HG03280 (cell line): ENCODE data around the gene WNT8A.

Experiments
- ATAC-seq: cut with Tn5 transposase; IDR thresholded peaks from one replicate; pipeline ENCODE4 v1.9.1; 2021; ENCODE audit warnings: mild to moderate bottlenecking, moderate library complexity; ENCODE audit not compliant: unreplicated experiment

The WNT8A gene

DNA sequence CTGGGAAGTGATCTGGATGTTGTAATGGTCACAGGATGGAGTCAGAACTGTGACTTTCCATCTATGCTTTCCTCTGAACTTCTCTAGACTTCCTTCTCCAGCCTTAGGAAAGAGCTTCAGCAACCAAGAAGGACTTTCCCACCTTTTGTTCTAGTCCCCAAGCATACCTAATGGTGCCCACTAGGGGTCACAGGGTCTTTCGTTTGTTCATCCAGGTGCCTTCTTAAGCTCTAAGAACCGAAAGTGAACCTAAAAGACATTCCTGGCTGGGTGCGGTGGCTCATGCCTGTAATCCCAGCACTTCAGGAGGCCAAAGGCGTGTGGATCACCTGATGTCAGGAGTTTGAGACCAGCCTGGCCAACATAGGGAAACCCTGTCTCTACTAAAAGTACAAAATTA is 1.8 kb upstream of the WNT8A start:
- no peak for ATAC-seq

DNA sequence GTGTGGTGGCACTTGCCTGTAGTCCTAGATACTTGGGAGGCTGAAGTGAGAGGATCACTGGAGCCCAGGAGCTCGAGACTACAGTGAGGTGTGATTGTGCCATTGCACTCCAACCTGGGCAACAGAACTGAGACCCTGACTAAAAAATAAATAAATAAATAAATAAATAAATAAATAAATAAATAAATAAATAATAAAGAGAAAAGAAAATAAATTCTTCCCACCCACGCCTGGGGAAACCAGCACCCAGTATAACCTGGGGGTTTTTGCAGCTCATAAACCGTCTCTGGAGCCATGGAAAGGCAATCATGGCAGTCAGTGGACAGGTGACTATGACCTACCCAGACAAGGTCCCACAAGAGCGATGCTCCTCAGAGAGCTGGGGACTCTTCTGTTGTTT is 7.9 kb downstream of the WNT8A start:
- ATAC-seq: no peak

DNA sequence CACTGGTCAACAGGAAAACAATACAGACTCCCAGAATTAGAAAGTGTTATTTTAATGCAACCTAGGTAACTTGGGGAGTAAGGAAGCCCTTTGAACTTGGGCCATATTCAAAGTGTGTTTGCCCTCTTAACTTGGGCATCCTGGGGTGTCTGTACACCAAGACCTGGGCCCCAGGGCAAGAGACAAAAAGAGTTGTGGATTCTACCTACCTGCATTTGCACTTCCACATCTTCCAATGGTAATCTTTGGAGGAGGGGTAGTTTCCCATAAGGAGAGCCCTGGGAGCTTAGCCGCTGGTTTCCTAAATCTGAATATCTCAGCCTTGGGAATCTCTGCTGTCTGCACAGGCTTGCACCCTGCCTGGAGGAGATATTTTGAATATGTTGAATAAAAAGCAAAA is 8.5 kb downstream of the WNT8A start:
- ATAC-seq: no peak

DNA sequence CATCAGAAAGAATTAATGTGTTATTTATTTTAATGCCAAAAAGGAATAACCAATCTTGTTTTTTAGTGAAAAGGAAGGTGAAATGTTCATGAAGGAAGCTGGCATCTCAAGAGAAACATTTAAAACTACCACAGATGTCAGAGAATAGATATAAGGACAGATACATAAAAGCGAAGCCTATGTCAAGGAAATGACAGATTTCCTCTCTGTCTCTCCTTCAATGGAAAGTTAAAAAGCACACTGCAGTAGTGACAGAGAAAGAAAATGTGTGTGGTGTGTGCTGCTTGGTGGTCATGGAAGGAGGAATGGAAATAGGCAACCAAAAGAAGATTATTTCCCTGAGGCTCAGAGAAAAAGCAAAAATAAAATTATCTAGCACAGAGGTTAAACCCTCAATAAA is 9.2 kb downstream of the WNT8A start:
- ATAC-seq: no peak

DNA sequence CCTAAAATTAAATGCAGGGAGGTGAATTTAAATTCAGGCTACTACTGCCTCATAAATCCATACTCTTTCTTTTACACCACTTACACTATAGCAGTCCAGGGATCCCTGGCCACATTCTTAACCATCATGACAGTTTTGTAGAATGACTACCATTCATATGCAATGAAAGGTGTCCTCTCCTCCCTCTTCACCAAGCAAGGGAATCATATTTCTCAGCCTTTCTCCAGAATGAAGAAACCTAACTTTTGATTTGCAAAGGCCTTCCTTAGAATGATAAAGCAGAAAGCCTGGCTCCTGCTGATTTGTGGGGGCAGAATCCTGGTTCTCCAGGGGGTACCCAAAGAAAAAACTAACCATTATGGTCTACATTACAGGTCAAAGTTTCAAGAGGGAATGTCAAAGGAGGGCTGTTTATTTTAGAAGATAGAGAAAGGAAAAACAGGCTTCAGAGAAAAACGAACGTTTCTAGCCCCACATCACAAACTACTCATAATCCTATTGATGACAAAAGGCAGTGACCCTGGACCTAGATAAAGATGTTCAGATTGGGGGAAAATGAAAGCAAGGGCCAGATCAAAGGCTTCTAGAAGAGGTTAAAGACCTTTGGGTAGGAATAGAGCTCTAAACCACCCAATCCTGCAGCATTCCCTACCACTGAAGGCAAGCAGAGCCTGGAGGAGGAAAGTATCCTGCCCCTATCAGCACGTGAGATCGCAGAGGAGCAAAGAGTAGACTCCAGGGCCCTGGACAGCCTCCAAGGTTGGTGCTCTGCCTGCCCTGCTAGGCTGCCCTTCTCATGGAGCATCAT is 11.5 kb downstream of the WNT8A start:
- no peak for ATAC-seq

DNA sequence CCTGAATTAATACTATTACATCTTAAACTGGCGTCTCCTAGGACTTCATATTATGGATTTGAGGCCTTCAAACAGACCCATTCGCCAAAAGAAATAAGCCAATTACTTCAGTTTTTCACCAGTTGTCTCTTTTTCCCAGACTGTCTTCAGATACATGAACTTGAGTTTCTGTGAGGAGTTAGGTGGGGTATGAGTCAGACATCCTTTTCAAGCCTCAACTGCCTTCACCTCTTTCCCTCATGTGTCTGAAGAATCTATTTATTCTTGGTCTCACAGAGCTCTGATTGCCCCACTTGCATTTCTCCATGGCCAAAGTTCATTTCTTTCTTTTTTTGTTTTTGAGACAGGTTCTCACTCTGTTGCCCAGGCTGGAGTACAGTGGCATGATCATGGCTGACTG is 12.5 kb downstream of the WNT8A start:
- no peak for ATAC-seq

DNA sequence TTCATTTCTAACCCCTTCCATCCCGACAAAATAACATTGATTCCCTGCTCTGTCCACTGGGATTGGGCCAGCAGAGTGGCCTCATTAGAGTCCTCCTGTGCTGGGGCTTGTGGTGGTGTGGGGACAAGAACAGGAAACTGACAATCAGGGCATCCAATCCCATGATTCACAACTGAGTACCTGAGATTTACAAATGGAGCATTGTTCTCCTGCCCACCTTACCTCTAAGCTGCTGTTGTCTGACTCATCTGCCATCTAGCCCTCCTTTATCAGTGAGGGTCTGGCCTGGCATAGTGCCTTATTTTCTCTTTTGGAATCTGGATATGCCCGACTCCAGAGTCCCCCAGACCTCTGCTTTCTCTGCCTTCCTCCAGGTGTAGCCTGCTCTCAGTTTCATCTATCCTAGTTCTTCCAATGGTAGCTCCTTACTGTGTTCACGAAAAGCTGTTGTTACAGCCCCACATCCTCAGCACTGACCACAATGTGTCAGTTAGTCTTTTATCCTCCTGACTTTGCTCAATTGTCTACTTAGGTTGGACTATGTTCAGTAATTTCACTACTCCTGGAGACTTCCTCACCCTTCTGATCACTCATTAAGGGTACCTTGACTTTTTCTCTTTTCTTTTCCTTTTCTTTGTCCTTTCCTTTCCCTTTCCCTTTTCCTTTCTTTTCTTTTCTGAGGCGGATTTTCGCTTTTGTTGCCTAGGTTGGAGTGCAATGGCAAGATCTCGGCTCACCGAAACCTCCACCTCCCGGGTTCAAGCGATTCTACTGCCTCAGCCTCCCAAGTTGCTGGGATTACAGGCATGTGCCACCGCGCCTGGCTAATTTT is 13.4 kb downstream of the WNT8A start:
- ATAC-seq: no peak

DNA sequence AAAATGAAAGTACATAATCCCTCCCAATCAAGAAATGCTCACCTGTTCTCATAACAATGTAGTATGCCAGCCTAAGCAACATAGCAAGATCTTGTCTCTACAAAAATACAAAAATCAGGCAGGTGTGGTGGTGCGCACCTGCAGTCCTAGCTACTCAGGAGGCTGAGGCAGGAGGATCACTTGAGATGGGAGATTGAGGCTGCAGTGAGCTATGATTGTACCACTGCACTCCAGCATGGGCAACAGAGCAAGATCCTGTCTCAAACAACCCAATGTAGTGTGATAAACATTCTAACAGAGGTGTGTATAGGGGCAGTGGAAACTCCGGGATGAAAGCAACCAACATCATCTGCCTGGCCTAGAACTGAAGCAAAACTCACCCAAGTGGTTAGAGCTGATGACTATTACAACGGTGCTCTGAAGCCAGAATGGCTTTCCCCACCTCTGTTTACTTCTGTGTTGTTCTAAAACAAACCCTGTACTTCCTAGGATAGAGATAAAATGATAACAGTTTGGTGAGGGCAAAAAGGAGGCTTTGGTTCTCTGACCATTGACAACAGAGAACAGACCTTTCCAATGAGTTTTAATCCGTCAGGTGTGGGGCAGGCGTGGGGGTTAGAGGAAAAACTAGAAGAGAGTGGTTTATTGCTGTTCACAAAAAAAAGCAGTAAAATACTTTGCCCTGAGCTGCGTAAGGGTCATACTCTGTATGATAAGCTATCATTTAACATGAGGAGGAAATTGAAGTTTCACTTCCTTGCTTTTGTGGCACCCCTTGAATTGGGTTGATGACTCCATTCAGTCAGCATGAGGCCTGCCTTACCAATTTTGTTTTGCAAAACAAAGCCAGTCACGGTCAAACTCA is 18.9 kb downstream of the WNT8A start:
- ATAC-seq: no peak

DNA sequence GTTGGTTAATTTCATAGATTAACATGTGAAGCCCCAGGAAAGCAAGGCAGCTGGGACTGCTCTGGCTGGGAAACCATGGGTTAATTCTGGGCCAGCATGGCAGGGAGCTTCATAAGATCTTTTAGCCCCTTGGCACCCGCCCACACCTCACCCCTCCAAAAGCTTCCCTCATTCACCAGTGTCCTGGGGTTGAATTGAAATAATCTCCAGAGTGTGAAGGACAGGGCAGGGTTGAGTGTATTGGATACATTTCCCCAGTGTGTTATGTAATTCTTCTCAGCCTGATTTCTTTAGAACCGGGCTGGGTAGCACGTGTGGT is 19.4 kb downstream of the WNT8A start:
- no peak for ATAC-seq

DNA sequence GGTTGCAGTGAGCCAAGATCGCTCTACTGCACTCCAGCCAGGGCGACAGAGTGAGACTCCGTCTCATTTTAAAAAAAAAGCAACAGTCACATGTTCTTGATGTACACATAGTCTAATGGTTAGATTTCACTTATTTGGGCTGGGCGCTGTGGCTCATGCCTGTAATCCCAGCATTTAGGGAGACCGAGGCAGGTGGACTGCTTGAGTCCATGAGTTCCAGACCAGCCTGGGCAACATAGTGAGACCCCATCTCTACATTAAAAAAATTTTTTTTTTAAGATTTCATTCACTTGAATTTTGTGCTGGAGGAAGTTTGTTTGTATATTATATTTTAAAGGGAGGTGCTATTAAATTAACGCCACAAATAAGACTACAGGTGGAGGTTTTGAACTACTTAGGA is 21.9 kb downstream of the WNT8A start:
- no peak for ATAC-seq

DNA sequence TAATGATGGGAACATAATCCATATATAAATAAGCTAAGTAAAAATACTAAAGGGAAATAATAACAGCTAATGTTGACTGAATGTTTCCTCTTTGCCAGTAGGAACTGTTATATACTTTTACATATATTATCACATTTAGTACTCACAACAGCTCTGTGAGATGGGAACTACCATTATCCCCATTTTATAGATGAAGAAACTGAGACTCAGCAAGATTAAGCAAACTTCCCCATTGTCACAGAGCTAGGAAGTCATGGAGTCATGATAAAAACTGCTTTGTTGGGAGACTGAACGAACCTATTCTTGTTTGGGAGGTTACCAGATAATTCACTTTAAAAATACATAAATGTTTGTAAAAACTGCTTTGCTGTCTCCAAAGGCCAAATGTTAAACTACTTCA is 23.4 kb downstream of the WNT8A start:
- ATAC-seq: no peak

DNA sequence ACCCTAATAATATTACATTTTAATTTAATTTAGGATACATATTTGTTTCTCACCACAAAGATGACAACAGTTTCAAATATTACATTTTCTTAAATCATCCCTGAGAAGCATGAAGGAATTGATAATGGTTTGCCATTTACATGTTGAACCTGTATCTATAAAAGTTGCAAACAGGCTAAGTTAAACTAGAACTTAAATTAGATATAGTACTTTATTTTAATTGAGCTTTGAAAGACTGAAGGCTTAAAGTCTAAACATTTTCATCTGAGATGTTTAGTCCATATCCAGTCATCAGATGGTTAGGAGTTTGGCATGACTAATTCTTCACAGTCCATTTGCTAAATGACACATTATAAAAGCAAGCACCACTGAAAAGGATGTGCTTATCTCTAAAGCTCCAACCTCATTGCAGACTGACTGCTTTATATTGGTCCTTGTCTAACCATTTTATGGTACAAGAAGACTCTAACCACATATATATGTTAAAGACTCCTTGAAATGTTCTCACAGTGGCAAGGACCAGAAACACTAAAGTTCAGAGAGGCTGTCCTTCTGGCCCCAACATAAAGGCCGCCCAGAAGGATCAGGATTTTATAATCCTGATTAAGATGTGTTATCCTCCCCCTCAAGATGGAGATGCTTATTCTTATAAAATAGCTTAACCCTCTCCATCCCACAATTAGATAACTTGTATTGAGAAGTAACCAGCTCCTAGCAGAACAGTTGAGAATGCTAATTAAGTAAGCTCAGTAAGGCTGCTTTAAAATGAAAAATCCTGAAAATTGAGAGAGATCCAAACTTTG is 25.8 kb downstream of the WNT8A start:
- ATAC-seq: no peak

DNA sequence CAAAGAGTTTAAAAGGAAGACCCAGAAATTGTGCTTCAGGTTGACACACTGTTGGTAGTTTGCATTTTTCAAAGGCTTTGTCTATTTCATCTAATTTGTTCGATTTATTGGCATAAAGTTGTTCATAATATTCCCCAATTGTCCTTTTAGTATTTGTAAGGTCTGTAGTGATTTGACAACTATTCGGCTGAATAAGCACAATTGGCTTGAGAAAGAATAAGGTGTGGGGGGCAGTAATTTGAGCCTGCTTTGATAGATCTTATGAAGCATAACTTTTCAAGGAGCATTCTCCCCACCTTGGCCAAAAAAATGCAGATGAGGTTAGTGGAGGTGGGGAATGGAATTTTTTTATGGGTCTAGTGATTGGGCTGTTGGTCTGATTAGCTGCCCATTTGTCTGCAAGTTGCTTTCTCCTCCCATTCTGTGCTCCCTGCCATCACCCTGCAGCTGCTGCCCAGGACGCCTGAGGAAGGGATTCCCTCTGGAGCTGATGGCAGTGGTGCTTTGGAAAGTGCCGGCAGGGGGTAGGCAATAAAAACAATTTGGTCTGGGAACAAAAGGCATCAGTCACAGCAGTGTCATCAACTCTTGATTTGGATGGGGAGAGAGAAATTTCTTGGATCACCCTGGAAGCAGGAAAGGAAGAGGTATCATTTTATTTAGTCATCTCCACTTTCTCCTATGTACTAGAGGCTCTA is 26.6 kb downstream of the WNT8A start:
- ATAC-seq: no peak

DNA sequence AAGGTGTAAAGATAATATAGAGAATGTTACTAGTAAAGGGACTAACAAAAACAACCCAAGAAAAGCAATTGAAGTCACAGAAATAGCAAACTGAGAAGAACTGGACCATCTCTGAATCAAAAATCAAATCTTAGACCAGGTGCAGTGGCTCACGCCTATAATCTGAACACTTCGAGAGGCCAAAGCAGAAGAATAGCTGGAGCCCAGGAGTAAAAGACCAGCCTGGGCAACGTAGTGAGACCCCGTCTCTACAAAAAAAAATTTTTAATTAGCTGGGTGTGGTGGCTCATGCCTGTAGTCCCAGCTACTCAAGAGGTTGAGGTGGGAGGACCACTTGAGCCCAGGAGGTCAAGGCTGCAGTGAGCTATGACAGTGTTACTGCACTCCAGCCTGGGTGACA is 27.3 kb downstream of the WNT8A start:
- no peak for ATAC-seq

DNA sequence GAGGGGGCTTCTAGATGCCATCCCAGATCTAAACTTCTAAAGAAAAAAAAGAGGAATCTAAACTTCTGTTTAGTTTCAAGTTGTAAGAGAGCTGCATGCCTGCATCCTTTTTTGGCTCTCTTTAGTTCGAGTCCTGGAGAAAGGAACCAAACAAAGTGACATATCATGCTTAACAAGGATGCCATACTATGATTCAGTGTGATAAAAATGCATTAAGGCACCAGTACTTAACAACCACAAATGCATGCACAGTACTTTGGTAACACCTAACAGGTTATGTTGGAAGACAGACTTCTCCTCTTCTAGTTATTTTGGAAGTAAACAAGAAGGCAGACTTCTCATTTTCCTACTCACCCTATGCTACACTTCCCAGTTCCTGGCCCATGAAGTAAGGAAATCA is 28.1 kb downstream of the WNT8A start:
- ATAC-seq: no peak

DNA sequence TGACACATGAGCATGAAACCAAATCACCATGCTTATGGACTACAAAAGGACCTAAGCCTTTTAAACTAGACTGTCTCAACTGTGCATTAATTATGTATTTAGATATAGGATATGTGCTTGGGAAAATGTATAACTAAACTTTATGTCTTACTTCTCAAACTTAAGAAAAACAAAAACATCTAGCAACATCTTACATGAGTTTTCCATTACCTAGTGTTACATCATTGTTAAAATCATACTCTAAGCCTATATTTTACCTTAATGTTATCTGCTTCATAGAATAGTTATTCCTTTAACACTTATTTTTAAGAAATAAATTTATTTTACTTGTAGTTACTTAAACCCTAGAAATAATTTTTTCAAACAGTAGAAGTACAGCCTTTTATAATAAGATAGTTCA is 31.4 kb downstream of the WNT8A start:
- no peak for ATAC-seq

DNA sequence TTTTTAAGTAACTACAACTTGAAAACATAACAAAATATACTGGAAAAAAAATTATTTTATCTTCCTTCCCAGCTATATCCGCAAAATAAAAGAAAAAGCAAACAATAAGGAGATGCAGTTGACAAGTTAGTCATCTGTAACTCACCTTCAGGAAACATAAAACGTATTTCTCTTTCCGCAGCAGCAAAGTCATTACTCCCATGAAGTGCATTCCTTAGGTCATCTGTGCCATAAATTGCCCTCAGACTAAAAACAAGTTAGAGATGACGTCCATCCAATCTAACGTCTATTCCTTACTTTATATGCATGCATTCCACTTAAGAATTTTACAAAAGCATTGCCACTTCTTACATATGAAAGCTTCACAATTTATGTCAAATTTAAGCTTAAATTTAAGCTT is 44.5 kb downstream of the WNT8A start:
- ATAC-seq: no peak

DNA sequence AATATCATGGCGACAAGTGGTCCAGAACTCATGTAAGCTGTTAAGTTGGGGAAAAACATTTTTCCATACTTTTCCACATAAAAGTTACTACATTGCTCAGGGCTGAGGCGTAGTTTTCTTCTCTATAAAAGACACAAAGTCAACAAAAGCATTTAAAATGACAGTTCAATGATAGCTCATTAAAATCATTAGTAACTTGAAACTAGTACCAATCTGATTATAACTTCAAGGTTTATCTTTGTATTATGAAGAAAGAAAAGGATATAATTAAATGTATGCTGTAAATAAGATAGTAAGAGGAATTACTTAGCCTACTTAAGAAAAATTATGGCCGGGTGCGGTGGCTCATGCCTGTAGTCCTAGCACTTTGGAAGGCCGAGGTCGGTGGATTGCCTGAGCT is 45.5 kb downstream of the WNT8A start:
- ATAC-seq: no peak

DNA sequence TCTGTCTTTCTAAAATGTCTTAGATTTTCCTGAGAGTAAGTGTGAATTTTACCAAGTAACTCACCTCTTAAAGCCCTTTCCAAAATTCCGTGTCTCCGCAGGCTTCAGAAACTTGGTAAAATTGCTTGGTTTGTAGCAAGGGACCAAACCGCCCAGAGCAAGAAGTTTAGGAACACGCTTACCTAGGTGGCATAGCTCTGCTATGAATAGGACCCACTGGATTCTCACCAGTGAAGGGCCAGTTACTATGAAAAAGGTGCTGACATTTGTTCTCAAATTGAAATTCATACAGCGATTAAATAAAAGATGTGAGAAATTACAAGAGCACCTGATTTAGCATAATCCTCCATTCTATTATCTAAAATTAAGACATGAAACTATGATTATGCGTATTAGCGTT is 48.7 kb downstream of the WNT8A start:
- no peak for ATAC-seq
